ENCODE measurements around the gene HYAL2. TPM values are rescaled to one million over a fixed set of nuclear protein-coding genes. Genes with fewer than 3 reads are reported as not detected.

The HYAL2 gene
- total and polyA plus RNA-seq, 7 donors, result 20.6 to 61.7 (median 27.2) TPM

GRCh38 chr3:50275996-50276761 lies 46.4 kb downstream of the HYAL2 start:
- DNase-seq (no peak), ATAC-seq (no peak)
- intact Hi-C loops (cut with DNase I), result no loop called here
- Histone ChIP-seq H3K27me3 (ENCODE audit: insufficient read depth in 3 of 3, low read length in 2 of 3) (peaks cover 0 to 1% (median 0%) of the 10 kb centered on the region in 3 donors), H3K4me1 (peaks cover 24% of the 10 kb centered on the region), H3K9me3 (no peaks in the 10 kb centered on the region), H3K27ac (no peak overlapping the region), H3K4me3 (no peak overlapping the region), H3K36me3 (ENCODE audit: insufficient read depth in 1 of 2, low read depth in 1 of 2) (no peaks in the 10 kb centered on the region)
- 66 to 73% (median 67%) methylated on average over 76 to 79 of the region's 79 CpGs for WGBS, 3 donors
- TF ChIP-seq CTCF (IDR thresholded peaks at IDR 0.05), result no peak

- ATAC-seq (no peak), DNase-seq (no peak)
- no peak for TF ChIP-seq CTCF (IDR thresholded peaks at IDR 0.05)
- Histone ChIP-seq H3K27me3 (ENCODE audit: insufficient read depth in 3 of 3, low read length in 2 of 3) (peaks cover 0 to 1% (median 0%) of the 10 kb centered on the region in 3 donors), H3K27ac (no peak overlapping the region), H3K36me3 (ENCODE audit: insufficient read depth in 1 of 2, low read depth in 1 of 2) (no peaks in the 10 kb centered on the region), H3K4me3 (no peak overlapping the region), H3K9me3 (no peaks in the 10 kb centered on the region), H3K4me1 (peaks cover 25% of the 10 kb centered on the region)
- intact Hi-C loops (cut with DNase I), result no loop called here
- 57 to 69% (median 67%) methylated on average over 61 to 65 of the region's 65 CpGs for WGBS, 3 donors
Observed at GRCh38 chr3:50275141-50275995, 47.2 kb downstream of the HYAL2 start.

- TF ChIP-seq CTCF (IDR thresholded peaks at IDR 0.05), result peak; percentile 57
- Histone ChIP-seq H3K4me1 (peaks cover 30% of the 10 kb centered on the region), H3K9me3 (no peaks in the 10 kb centered on the region), H3K27ac (no peak overlapping the region), H3K27me3 (ENCODE audit: insufficient read depth in 3 of 3, low read length in 2 of 3) (peaks cover 0 to 1% (median 0%) of the 10 kb centered on the region in 3 donors), H3K36me3 (ENCODE audit: insufficient read depth in 1 of 2, low read depth in 1 of 2) (no peaks in the 10 kb centered on the region), H3K4me3 (no peak overlapping the region)
- ATAC-seq, result peak in 2 of 4 donors; percentile 32 to 38
- 45 to 50% (median 49%) methylated on average over 26 of the region's 26 CpGs for WGBS, 3 donors
- DNase-seq, result peak; percentile 69 to 80
- intact Hi-C loops (cut with DNase I), result loop anchor here (5.0 kb wide), 2 partner anchors 82 to 152 kb away; partner anchors contain the start of gene GNAT1 (in 1 of the 2)
Observed at GRCh38 chr3:50274371-50275104, 48.0 kb downstream of the HYAL2 start.

- Histone ChIP-seq H3K27me3 (ENCODE audit: insufficient read depth in 3 of 3, low read length in 2 of 3) (peaks cover 0 to 1% (median 0%) of the 10 kb centered on the region in 3 donors), H3K27ac (no peak overlapping the region), H3K9me3 (no peaks in the 10 kb centered on the region), H3K36me3 (ENCODE audit: insufficient read depth in 1 of 2, low read depth in 1 of 2) (no peaks in the 10 kb centered on the region), H3K4me3 (peak overlapping the region; percentile 38), H3K4me1 (peaks cover 30% of the 10 kb centered on the region)
- 67 to 71% (median 69%) methylated on average over 25 to 31 of the region's 31 CpGs for WGBS, 3 donors
- ATAC-seq, result no peak
- intact Hi-C loops (cut with DNase I), result loop anchor here (1.0 to 5.0 kb wide), 5 partner anchors 46 to 151 kb away; partner anchors contain the start of gene GNAT1 (in 1 of the 2)
- TF ChIP-seq CTCF (IDR thresholded peaks at IDR 0.05), result no peak
- no peak for DNase-seq
Observed at GRCh38 chr3:50273689-50274065, 48.9 kb downstream of the HYAL2 start.

Data from psoas muscle (tissue), 8 donors.